H1 (cell line): ENCODE results near the gene DCXR. TPM values are rescaled to one million over a fixed set of nuclear protein-coding genes. Genes with fewer than 3 reads are reported as not detected.
A peak's percentile ranks its signal among the peaks of the same experiment; 100 is the strongest.

Experiments
- CTCF ChIA-PET: fragments of 300-600 bp; sonication (Branson Sonifier 250); formaldehyde crosslinking; loops from one replicate; lab custom pipeline; 2021; ENCODE audit not compliant: partially characterized antibody; lab: Charles Lee
- POLR2A ChIA-PET: fragments of 300-600 bp; sonication (Branson Sonifier 250); formaldehyde crosslinking; loops from one replicate; lab custom pipeline; 2021; ENCODE audit warnings: inconsistent platforms; ENCODE audit not compliant: partially characterized antibody; lab: Charles Lee
- DNase-seq, 2 experiments: peaks; one replicate each; pipeline versions ENCODE4 v3.0.0 to v3.0.0-alpha.2; 2010 to 2022; ENCODE audit warnings: low spot score in 2 of 2, low read depth in 1 of 2, mixed read lengths in 1 of 2
- FAIRE-seq: peaks from 2 replicates; lab custom pipeline; 2011; peaks lifted over from hg19 to GRCh38; lab: Jason Lieb, UNC
- H2AFZ ChIP-seq: 2 replicates; pipeline ENCODE4 v1.8.1; 2012; ENCODE audit warnings: low read length, inconsistent platforms
- H2AK5ac ChIP-seq: 2 replicates; pipeline ENCODE4 v1.6.1; 2013; ENCODE audit warnings: low read depth, low read length
- H2BK120ac ChIP-seq: replicated peaks from 2 replicates; pipeline ENCODE3; 2013; ENCODE audit warnings: low read depth, low read length, inconsistent platforms
- H2BK12ac ChIP-seq: 2 replicates; pipeline ENCODE4 v1.6.1; 2013; ENCODE audit warnings: low read depth, low read length
- H2BK15ac ChIP-seq: 2 replicates; pipeline ENCODE4 v1.6.1; 2013; ENCODE audit warnings: low read length
- H2BK20ac ChIP-seq: 2 replicates; pipeline ENCODE4 v1.6.1; 2013; ENCODE audit warnings: low read length
- H2BK5ac ChIP-seq: 2 replicates; pipeline ENCODE4 v1.6.1; 2013; ENCODE audit warnings: low read depth, low read length
- H3K14ac ChIP-seq: 2 replicates; pipeline ENCODE4 v1.6.1; 2013; ENCODE audit warnings: inconsistent platforms; ENCODE audit not compliant: insufficient read length
- H3K18ac ChIP-seq: 2 replicates; pipeline ENCODE4 v1.6.1; 2013; ENCODE audit warnings: low read length; ENCODE audit errors: extremely low read depth
- H3K23ac ChIP-seq: 2 replicates; pipeline ENCODE4 v1.6.1; 2013; ENCODE audit warnings: inconsistent platforms; ENCODE audit not compliant: insufficient read length
- H3K23me2 ChIP-seq: 2 replicates; pipeline ENCODE4 v1.6.1; 2013; ENCODE audit warnings: low read depth, low read length
- H3K27ac ChIP-seq: 2 replicates; pipeline ENCODE4 v1.6.1; 2011; ENCODE audit warnings: low read depth, low read length, inconsistent platforms
- H3K27me3 ChIP-seq, 4 experiments: replicated peaks in 1 of 4; 1 replicate in 1 of 4; 2 replicates in 3 of 4; pipeline versions ENCODE4 v1.6.1 to v1.8.1; 2011 to 2013; ENCODE audit warnings: low read length in 3 of 4, mild to moderate bottlenecking in 3 of 4, inconsistent platforms in 2 of 4, mixed read lengths in 2 of 4, moderate library complexity in 1 of 4; ENCODE audit not compliant: control insufficient read depth in 3 of 4, insufficient read depth in 3 of 4; ENCODE audit errors: extremely low read depth in 1 of 4
- H3K36me3 ChIP-seq, 4 experiments: 2 replicates each; pipeline versions ENCODE4 v1.6.1 to v1.8.1; 2011 to 2013; ENCODE audit warnings: mild to moderate bottlenecking in 4 of 4, low read length in 3 of 4, moderate library complexity in 2 of 4, control low read depth in 1 of 4, inconsistent platforms in 1 of 4; ENCODE audit not compliant: insufficient read depth in 4 of 4, control insufficient read depth in 2 of 4
- H3K4ac ChIP-seq: replicated peaks from 2 replicates; pipeline ENCODE3; 2013; ENCODE audit warnings: low read length, low read depth, mixed read lengths, inconsistent platforms; ENCODE audit not compliant: insufficient read length
- H3K4me1 ChIP-seq, 4 experiments: replicated peaks in 1 of 4; 1 replicate in 1 of 4; 2 replicates in 3 of 4; pipeline versions ENCODE4 v1.6.1 to v1.8.1; 2011 to 2013; ENCODE audit warnings: low read length in 3 of 4, inconsistent platforms in 2 of 4, mixed read lengths in 1 of 4; ENCODE audit not compliant: insufficient read depth in 4 of 4, control insufficient read depth in 3 of 4
- H3K4me2 ChIP-seq, 2 experiments: 2 replicates each; pipeline versions ENCODE4 v1.6.1 to v1.8.1; 2011 to 2013; ENCODE audit warnings: low read depth in 2 of 2, low read length in 2 of 2, control low read depth in 1 of 2, inconsistent platforms in 1 of 2, mild to moderate bottlenecking in 1 of 2; ENCODE audit not compliant: insufficient read depth in 1 of 2
- H3K4me3 ChIP-seq, 4 experiments: fragments of 200-600, 300-600 bp in 1 of 4; sonication (generic), shearing (Covaris generic), sonication (Bioruptor Twin) in 1 of 4; 2 replicates each; pipeline versions ENCODE4 v1.5.1 to v1.8.1; 2011 to 2016; ENCODE audit warnings: low read length in 4 of 4, low read depth in 3 of 4, control low read depth in 2 of 4, inconsistent platforms in 2 of 4, mild to moderate bottlenecking in 2 of 4, mixed read lengths in 1 of 4, moderate library complexity in 1 of 4; ENCODE audit not compliant: insufficient read depth in 2 of 4; ENCODE audit errors: extremely low read depth in 1 of 4
- H3K56ac ChIP-seq: replicated peaks from 2 replicates; pipeline ENCODE3; 2013; ENCODE audit warnings: low read depth, mild to moderate bottlenecking, mixed read lengths, low read length, inconsistent platforms; ENCODE audit not compliant: insufficient read length
- H3K79me1 ChIP-seq: 2 replicates; pipeline ENCODE4 v1.6.1; 2013; ENCODE audit warnings: low read depth, low read length, control low read depth
- H3K79me2 ChIP-seq, 2 experiments: 2 replicates each; pipeline versions ENCODE4 v1.6.1 to v1.8.1; 2012 to 2013; ENCODE audit warnings: low read length in 2 of 2, mild to moderate bottlenecking in 2 of 2, inconsistent platforms in 1 of 2; ENCODE audit not compliant: insufficient read depth in 2 of 2, control insufficient read depth in 1 of 2
- H3K9ac ChIP-seq, 4 experiments: replicated peaks in 1 of 4; 1 replicate in 1 of 4; 2 replicates in 3 of 4; pipeline versions ENCODE4 v1.6.1 to v1.8.1; 2011 to 2013; ENCODE audit warnings: low read depth in 3 of 4, low read length in 3 of 4, control low read depth in 2 of 4, mild to moderate bottlenecking in 2 of 4, moderate library complexity in 2 of 4, inconsistent platforms in 1 of 4; ENCODE audit errors: extremely low read depth in 1 of 4
- H3K9me3 ChIP-seq, 2 experiments: 2 replicates each; pipeline versions ENCODE4 v1.6.1 to v1.8.1; 2012 to 2013; ENCODE audit warnings: mild to moderate bottlenecking in 2 of 2, moderate library complexity in 2 of 2, control low read depth in 1 of 2, inconsistent platforms in 1 of 2, low read depth in 1 of 2, low read length in 1 of 2, mixed read lengths in 1 of 2; ENCODE audit not compliant: insufficient read depth in 2 of 2
- H4K20me1 ChIP-seq, 2 experiments: replicated peaks in 1 of 2; 2 replicates each; pipeline versions ENCODE3 to v1.8.1; 2011 to 2013; ENCODE audit warnings: inconsistent platforms in 2 of 2, low read length in 2 of 2, mild to moderate bottlenecking in 1 of 2; ENCODE audit not compliant: insufficient read depth in 2 of 2, control insufficient read depth in 1 of 2
- H4K5ac ChIP-seq: 2 replicates; pipeline ENCODE4 v1.6.1; 2013; ENCODE audit warnings: low read length, low read depth, mixed read lengths, inconsistent platforms; ENCODE audit not compliant: insufficient read length
- H4K8ac ChIP-seq: 2 replicates; pipeline ENCODE4 v1.8.0; 2013; ENCODE audit warnings: mild to moderate bottlenecking, moderate library complexity, low read length, inconsistent platforms; ENCODE audit not compliant: insufficient read depth; ENCODE audit errors: extremely low read depth
- H4K91ac ChIP-seq: replicated peaks from 2 replicates; pipeline ENCODE3; 2013; ENCODE audit warnings: low read length, mixed read lengths, inconsistent platforms; ENCODE audit not compliant: insufficient read length
- ATF2 ChIP-seq: IDR thresholded peaks from 2 replicates; pipeline ENCODE4 v1.6.1; 2012; ENCODE audit warnings: low read length, inconsistent platforms
- ZNF274 ChIP-seq: IDR thresholded peaks from 2 replicates; pipeline ENCODE4 v1.7.0; 2012; ENCODE audit warnings: low read length, borderline replicate concordance; ENCODE audit errors: extremely low read depth
- WGBS, 2 experiments: shearing (Covaris generic) in 1 of 2; methylation state at CpG; one replicate each; pipeline versions ENCODE4 v1.1.6 to v1.1.7; 2013 to 2015; ENCODE audit warnings: low lambda C conversion rate in 2 of 2, mixed read lengths in 2 of 2, inconsistent platforms in 1 of 2, low coverage in 1 of 2, missing lambda C conversion rate in 1 of 2; ENCODE audit not compliant: insufficient replicate concordance in 2 of 2, insufficient coverage in 1 of 2, insufficient read length in 1 of 2; ENCODE audit errors: extremely low coverage in 1 of 2, missing lambda C conversion rate in 1 of 2; 5-methylcytosine and 5-hydroxymethylcytosine counted together
- polyA plus RNA-seq, 7 experiments: library from polyadenylated mRNA; depleted of rRNA in 3 of 7; stranded (reverse) in 5 of 7; unstranded in 2 of 7; fragments of >200 nt in 5 of 7; fragments of 200-250 nt in 2 of 7; gene quantifications; 1 replicate in 5 of 7; 2 replicates in 1 of 7; 4 replicates in 1 of 7; pipeline versions ENCODE4 v1.2.1 to v1.2.3, GENCODE V29; 2011 to 2013; ENCODE audit warnings: missing spikeins in 2 of 7, mixed read lengths in 2 of 7
- total RNA-seq: library from RNA; stranded (reverse); fragmentation: NEBNext Ultra II Directional; extraction: Animal tissue kit (Norgen Biotek cat#: 25700); gene quantifications from 2 replicates; pipeline ENCODE4 v1.2.1, GENCODE V29; 2021

Gene DCXR
- total and polyA plus RNA-seq, 2 of the 8 experiments (the other 6 are each of a cell fraction or from before 2014, with no cell fraction given) = 96.3 to 212 TPM

- Histone ChIP-seq H3K27me3 (no peaks in the 10 kb centered on the region), H2BK120ac (no peak overlapping the region), H3K9ac (no peak overlapping the region), H3K4me1 (no peaks in the 10 kb centered on the region), H3K23ac (no peak overlapping the region), H2BK15ac (no peak overlapping the region), H3K14ac (no peak overlapping the region), H2BK5ac (no peak overlapping the region), H3K9me3 (no peaks in the 10 kb centered on the region), H3K79me2 (peaks cover 0 to under 1% of the 10 kb centered on the region in 2 experiments; a peak in 1 of 4 replicates), H3K79me1 (no peaks in the 10 kb centered on the region), H2AFZ (no peak overlapping the region), H2BK12ac (no peak overlapping the region)
- 88% methylated on average over 16 of the region's 17 CpGs; no CpG with 5 or more reads in 1 of the 2 experiments for WGBS, 2 experiments
- CTCF ChIA-PET = interaction anchor here (0.9 to 1.7 kb wide), 4 partner anchors 9 to 94 kb away, joined by 3 to 4 read pairs (median 3); no protein-coding TSS in a partner anchor
- TF ChIP-seq ZNF274 (no peak), ATF2 (no peak)
- TF ChIP-seq, all 59 proteins: peak for 0
- no peak for DNase-seq
- no peak overlapping the region for H3K4me3 ChIP-seq
- H3K27ac ChIP-seq = no peak overlapping the region
- POLR2A ChIA-PET = interaction anchor here (0.6 to 16.2 kb wide), 11 partner anchors 3 to 321 kb away, joined by 3 to 161 read pairs (median 24); partner anchors contain the start of genes DUS1L, GPS1, RAC3 and RFNG
- H3K4me2 ChIP-seq = no peak overlapping the region
- H2AK5ac ChIP-seq = no peak overlapping the region
- H4K5ac ChIP-seq = no peak overlapping the region
- no peaks in the 10 kb centered on the region; the same call in 1 of the 2 replicates for H3K23me2 ChIP-seq
- H4K20me1 ChIP-seq = peaks cover under 1 to 19% of the 10 kb centered on the region in 2 experiments
- no peak overlapping the region for H2BK20ac ChIP-seq
- peak overlapping the region; percentile 5; the same call in 1 of the 2 replicates for H4K8ac ChIP-seq
- peaks cover 14 to 43% (median 36%) of the 10 kb centered on the region in 4 experiments for H3K36me3 ChIP-seq
- peak overlapping the region; percentile 16 for H3K56ac ChIP-seq
- FAIRE-seq = no peak
- H4K91ac ChIP-seq = no peak overlapping the region
- H3K18ac ChIP-seq = no peak overlapping the region
- H3K4ac ChIP-seq = no peak overlapping the region
These were observed 20.8 kb upstream of the DCXR start for GRCh38 chr17:82058230-82058854.
